Neural cell (in vitro differentiated cells): Measurements from ENCODE around the gene COX10. TPM values are rescaled to one million over a fixed set of nuclear protein-coding genes. Genes with fewer than 3 reads are reported as not detected.

Source experiments
- H2AFZ ChIP-seq: fragments of 200-600, 300-800 bp; sonication (generic), shearing (Covaris generic); 2 replicates; pipeline ENCODE4 v1.6.0; 2014; ENCODE audit warnings: low read depth, mild to moderate bottlenecking, antibody characterized with exemption, low read length, moderate library complexity
- H3F3A ChIP-seq: fragments of 200-600 bp; shearing (Covaris generic); 2 replicates; pipeline ENCODE4 v1.6.1; 2016; ENCODE audit warnings: mild to moderate bottlenecking, moderate library complexity, mixed read lengths, antibody characterized with exemption, low read length; ENCODE audit not compliant: insufficient read depth, poor library complexity, severe bottlenecking
- H3K27ac ChIP-seq: fragments of 200-600, 300-800 bp; sonication (generic), shearing (Covaris generic); 2 replicates; pipeline ENCODE4 v1.5.1; 2014; ENCODE audit warnings: mild to moderate bottlenecking, low read length, moderate library complexity
- H3K27me3 ChIP-seq: fragments of 300-800, 200-600 bp; sonication (generic), shearing (Covaris generic); 2 replicates; pipeline ENCODE4 v1.6.0; 2014; ENCODE audit warnings: mild to moderate bottlenecking, low read depth, low read length, moderate library complexity; ENCODE audit not compliant: insufficient read depth
- H3K36me3 ChIP-seq: fragments of 300-800, 200-600 bp; sonication (generic), shearing (Covaris generic); 2 replicates; pipeline ENCODE4 v1.5.1; 2014; ENCODE audit warnings: mild to moderate bottlenecking, antibody characterized with exemption, low read length, moderate library complexity; ENCODE audit not compliant: insufficient read depth
- H3K4me2 ChIP-seq: fragments of 300-800, 200-600 bp; sonication (generic), shearing (Covaris generic); 2 replicates; pipeline ENCODE4 v1.6.0; 2014; ENCODE audit warnings: mild to moderate bottlenecking, low read length
- H3K4me3 ChIP-seq: fragments of 300-800, 200-600 bp; sonication (generic), shearing (Covaris generic); 2 replicates; pipeline ENCODE4 v1.5.1; 2014; ENCODE audit warnings: mild to moderate bottlenecking, low read length, moderate library complexity
- H3K79me2 ChIP-seq: fragments of 200-600 bp; shearing (Covaris generic); replicated peaks from 2 replicates; pipeline ENCODE4 v1.6.0; 2014; ENCODE audit warnings: mild to moderate bottlenecking, low read length, moderate library complexity; ENCODE audit not compliant: insufficient read depth
- H3K9ac ChIP-seq: fragments of 300-800, 200-600 bp; sonication (generic), shearing (Covaris generic); 2 replicates; pipeline ENCODE4 v1.6.1; 2016; ENCODE audit warnings: mild to moderate bottlenecking, low read length, mixed read lengths
- H3K9me2 ChIP-seq: fragments of 200-600 bp; shearing (Covaris generic); 2 replicates; pipeline ENCODE4 v1.6.1; 2016; ENCODE audit warnings: mild to moderate bottlenecking, low read length, mixed read lengths; ENCODE audit not compliant: insufficient read depth
- H3K9me3 ChIP-seq: fragments of 200-600, 300-800 bp; sonication (generic), shearing (Covaris generic); 2 replicates; pipeline ENCODE4 v1.6.1; 2016; ENCODE audit warnings: mild to moderate bottlenecking, mixed run types, low read length, moderate library complexity, mixed read lengths
- H4K20me1 ChIP-seq: fragments of 200-600 bp; shearing (Covaris generic); 2 replicates; pipeline ENCODE4 v1.6.1; 2016; ENCODE audit warnings: mild to moderate bottlenecking, mixed run types; ENCODE audit not compliant: insufficient read depth
- CTCF ChIP-seq: fragments of 450-650 bp; IDR thresholded peaks from 2 replicates; pipeline ENCODE4 v1.5.1; 2014; ENCODE audit warnings: antibody characterized with exemption, mild to moderate bottlenecking, moderate library complexity; ENCODE audit not compliant: poor library complexity, severe bottlenecking
- EP300 ChIP-seq: fragments of 450-650 bp; conservative IDR thresholded peaks from 2 replicates; pipeline ENCODE4 v1.6.1; 2014; ENCODE audit warnings: antibody characterized with exemption, mild to moderate bottlenecking, moderate library complexity; ENCODE audit not compliant: poor library complexity, severe bottlenecking
- EZH2 ChIP-seq: fragments of 200-600, 300-800 bp; shearing (Covaris generic), sonication (generic); IDR thresholded peaks from 2 replicates; pipeline ENCODE4 v1.6.1; 2014; ENCODE audit warnings: antibody characterized with exemption, low read length, borderline replicate concordance, mild to moderate bottlenecking; ENCODE audit not compliant: insufficient read depth, poor library complexity, severe bottlenecking
- MXI1 ChIP-seq: fragments of 450-650 bp; conservative IDR thresholded peaks from 2 replicates; pipeline ENCODE4 v1.6.1; 2014; ENCODE audit warnings: antibody characterized with exemption, mild to moderate bottlenecking; ENCODE audit not compliant: poor library complexity, severe bottlenecking
- POLR2AphosphoS5 ChIP-seq: IDR thresholded peaks from 2 replicates; pipeline ENCODE4 v1.6.1; 2012
- RAD21 ChIP-seq: fragments of 450-650 bp; conservative IDR thresholded peaks from 2 replicates; pipeline ENCODE4 v1.6.1; 2014; ENCODE audit warnings: antibody characterized with exemption, mild to moderate bottlenecking, moderate library complexity
- SMC3 ChIP-seq: fragments of 450-650 bp; conservative IDR thresholded peaks from 2 replicates; pipeline ENCODE4 v1.6.1; 2014; ENCODE audit warnings: antibody characterized with exemption, mild to moderate bottlenecking, moderate library complexity; ENCODE audit not compliant: poor library complexity
- TAF1 ChIP-seq: IDR thresholded peaks from 2 replicates; pipeline ENCODE4 v1.6.1; 2012; ENCODE audit warnings: low read depth
- polyA plus RNA-seq: library from polyadenylated mRNA; depleted of rRNA; stranded (reverse); fragments of >200 nt; gene quantifications from 2 replicates; pipeline ENCODE4 v1.2.3, GENCODE V29; 2014
- TF ChIP-seq, protein P1 (sequence below): IDR thresholded peaks from 2 replicates; pipeline ENCODE4 v1.6.1; 2012; ENCODE audit warnings: borderline replicate concordance

COX10 gene
- polyA plus RNA-seq, 1 donor from 2014 or later = 7.2 TPM

DNA sequence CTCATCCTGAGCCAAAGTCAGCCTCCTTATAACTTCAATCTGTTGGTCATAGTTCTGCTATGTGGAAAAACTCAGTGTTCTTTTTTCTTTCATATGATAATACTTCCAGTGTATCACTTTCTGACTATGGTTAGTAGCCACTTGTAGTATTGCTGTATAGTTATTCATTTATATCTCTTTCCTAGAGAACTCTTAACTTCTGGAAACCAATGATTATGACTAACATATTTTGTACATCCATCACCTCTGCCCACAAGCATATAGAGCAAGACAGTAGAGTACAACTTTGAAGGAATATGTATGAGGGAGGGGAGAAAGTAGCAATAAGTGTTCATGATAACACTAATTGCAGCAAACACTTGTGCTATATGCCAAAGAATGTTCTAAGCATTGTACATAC lies 38.6 kb downstream of the COX10 start:
- no peak overlapping the region for H3K4me2 ChIP-seq
- no peak overlapping the region for H3K27ac ChIP-seq
- H3K9ac ChIP-seq = no peak overlapping the region
- H3K36me3 ChIP-seq = no peaks in the 10 kb centered on the region
- H3K79me2 ChIP-seq = no peaks in the 10 kb centered on the region
- H4K20me1 ChIP-seq = no peaks in the 10 kb centered on the region
- H3K4me3 ChIP-seq = no peak overlapping the region
- H3K27me3 ChIP-seq = no peaks in the 10 kb centered on the region
- no peak overlapping the region for H2AFZ ChIP-seq
- H3K9me2 ChIP-seq = no peaks in the 10 kb centered on the region
- no peaks in the 10 kb centered on the region for H3F3A ChIP-seq
- no peaks in the 10 kb centered on the region for H3K9me3 ChIP-seq
- no peak for TF ChIP-seq EP300
- TF ChIP-seq EZH2 = no peak
- no peak for TF ChIP-seq RAD21
- no peak for TF ChIP-seq SMC3
- TF ChIP-seq TAF1 = no peak
- no peak for TF ChIP-seq POLR2AphosphoS5
- no peak for TF ChIP-seq MXI1

DNA sequence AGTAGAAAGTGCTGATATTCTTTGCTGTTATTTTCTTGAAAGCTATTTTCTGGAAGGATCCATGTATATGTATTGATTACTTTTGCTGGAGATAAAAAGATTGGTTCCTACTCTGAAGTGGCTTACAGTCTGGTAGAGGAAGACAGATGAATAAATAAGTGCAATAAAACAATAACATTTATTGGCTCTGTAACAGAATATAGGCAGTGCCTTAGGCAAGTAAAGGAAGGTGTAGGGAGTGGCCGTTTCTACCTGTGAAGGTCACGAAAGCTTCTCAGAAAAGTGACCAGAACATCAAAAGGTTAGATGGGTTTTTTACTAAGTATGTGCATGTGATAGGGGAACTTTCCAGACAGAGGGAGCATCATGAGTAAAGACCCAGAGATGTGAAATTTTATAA lies 43.1 kb downstream of the COX10 start:
- Histone ChIP-seq H3K4me2 (no peak overlapping the region), H3K36me3 (no peaks in the 10 kb centered on the region), H3K27ac (no peak overlapping the region), H3K4me3 (no peak overlapping the region), H2AFZ (no peak overlapping the region), H3F3A (no peaks in the 10 kb centered on the region), H4K20me1 (no peaks in the 10 kb centered on the region), H3K9me2 (no peaks in the 10 kb centered on the region), H3K27me3 (no peaks in the 10 kb centered on the region), H3K79me2 (no peaks in the 10 kb centered on the region), H3K9me3 (no peaks in the 10 kb centered on the region), H3K9ac (no peak overlapping the region)
- TF ChIP-seq CTCF = no peak
- no peak for TF ChIP-seq EP300
- TF ChIP-seq POLR2AphosphoS5 = no peak
- no peak for TF ChIP-seq SMC3
- TF ChIP-seq RAD21 = no peak
- no peak for TF ChIP-seq MXI1
- TF ChIP-seq TAF1 = no peak
- TF ChIP-seq, protein P1, sequence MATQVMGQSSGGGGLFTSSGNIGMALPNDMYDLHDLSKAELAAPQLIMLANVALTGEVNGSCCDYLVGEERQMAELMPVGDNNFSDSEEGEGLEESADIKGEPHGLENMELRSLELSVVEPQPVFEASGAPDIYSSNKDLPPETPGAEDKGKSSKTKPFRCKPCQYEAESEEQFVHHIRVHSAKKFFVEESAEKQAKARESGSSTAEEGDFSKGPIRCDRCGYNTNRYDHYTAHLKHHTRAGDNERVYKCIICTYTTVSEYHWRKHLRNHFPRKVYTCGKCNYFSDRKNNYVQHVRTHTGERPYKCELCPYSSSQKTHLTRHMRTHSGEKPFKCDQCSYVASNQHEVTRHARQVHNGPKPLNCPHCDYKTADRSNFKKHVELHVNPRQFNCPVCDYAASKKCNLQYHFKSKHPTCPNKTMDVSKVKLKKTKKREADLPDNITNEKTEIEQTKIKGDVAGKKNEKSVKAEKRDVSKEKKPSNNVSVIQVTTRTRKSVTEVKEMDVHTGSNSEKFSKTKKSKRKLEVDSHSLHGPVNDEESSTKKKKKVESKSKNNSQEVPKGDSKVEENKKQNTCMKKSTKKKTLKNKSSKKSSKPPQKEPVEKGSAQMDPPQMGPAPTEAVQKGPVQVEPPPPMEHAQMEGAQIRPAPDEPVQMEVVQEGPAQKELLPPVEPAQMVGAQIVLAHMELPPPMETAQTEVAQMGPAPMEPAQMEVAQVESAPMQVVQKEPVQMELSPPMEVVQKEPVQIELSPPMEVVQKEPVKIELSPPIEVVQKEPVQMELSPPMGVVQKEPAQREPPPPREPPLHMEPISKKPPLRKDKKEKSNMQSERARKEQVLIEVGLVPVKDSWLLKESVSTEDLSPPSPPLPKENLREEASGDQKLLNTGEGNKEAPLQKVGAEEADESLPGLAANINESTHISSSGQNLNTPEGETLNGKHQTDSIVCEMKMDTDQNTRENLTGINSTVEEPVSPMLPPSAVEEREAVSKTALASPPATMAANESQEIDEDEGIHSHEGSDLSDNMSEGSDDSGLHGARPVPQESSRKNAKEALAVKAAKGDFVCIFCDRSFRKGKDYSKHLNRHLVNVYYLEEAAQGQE = no peak
- no peak for TF ChIP-seq EZH2

DNA sequence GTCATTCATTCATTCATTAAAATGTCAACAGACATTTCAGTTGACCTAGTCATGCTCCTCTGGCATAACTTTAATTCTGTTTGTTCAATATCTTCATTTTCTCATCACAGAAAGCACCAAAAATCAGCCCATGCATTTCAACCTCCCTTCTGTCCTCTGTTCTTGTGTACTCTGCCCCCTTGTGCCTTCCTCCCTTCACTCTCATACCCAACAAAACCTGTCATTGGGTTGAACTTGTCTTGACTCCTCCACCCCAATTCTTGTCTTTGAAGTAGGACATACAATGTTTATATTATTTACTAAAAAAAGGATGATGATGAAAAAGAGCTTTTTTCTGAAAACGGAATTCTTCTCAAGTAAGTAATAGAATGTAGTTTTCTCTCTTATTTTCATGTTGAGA lies 43.8 kb downstream of the COX10 start:
- Histone ChIP-seq H3K9me3 (no peaks in the 10 kb centered on the region), H3K4me2 (no peak overlapping the region), H3K9ac (no peak overlapping the region), H2AFZ (no peak overlapping the region), H3K79me2 (no peaks in the 10 kb centered on the region), H3F3A (no peaks in the 10 kb centered on the region), H3K27me3 (no peaks in the 10 kb centered on the region), H3K9me2 (no peaks in the 10 kb centered on the region), H4K20me1 (no peaks in the 10 kb centered on the region), H3K36me3 (no peaks in the 10 kb centered on the region), H3K4me3 (no peak overlapping the region), H3K27ac (no peak overlapping the region)
- no peak for TF ChIP-seq EP300
- TF ChIP-seq RAD21 = no peak
- TF ChIP-seq, protein P1 = no peak
- no peak for TF ChIP-seq EZH2
- no peak for TF ChIP-seq MXI1
- TF ChIP-seq CTCF = no peak
